ENCODE results near the gene RTEL1. TPM values are rescaled to one million over a fixed set of nuclear protein-coding genes. Genes with fewer than 3 reads are reported as not detected.

Gene RTEL1
- total RNA-seq, 2 donors from 2014 or later, result 7.3 to 50.4 TPM

- no peaks in the 10 kb centered on the region for H3K9me3 ChIP-seq
- no peaks in the 10 kb centered on the region for H3K36me3 ChIP-seq (replicated peaks in 1 of 2; ENCODE audit: insufficient read depth in 1 of 2, low read depth in 2 of 2)
- H3K27ac ChIP-seq, result peak overlapping the region in 1 of 4 donors; percentile 40
- DNase-seq, result peak in 3 of 4 donors; percentile 30 to 47 (median 43)
- 0 to 10% methylated on average over 1 to 11 of the region's 11 CpGs for WGBS, 2 donors
- intact Hi-C loops (cut with DNase I), result loop anchor here (10.0 kb wide), 1 partner anchor 83 kb away; the partner anchor contains the start of genes LIME1 and SLC2A4RG
- H3K27me3 ChIP-seq, result no peaks in the 10 kb centered on the region
- no peak for TF ChIP-seq POLR2A (IDR thresholded peaks at IDR 0.05)
- no peak overlapping the region for H3K4me3 ChIP-seq
- H3K4me1 ChIP-seq, result peaks cover 24% of the 10 kb centered on the region
- peak; percentile 13 for ATAC-seq
These were observed 6.2 kb upstream of the RTEL1 start for GRCh38 chr20:63651942-63652191.

DNA sequence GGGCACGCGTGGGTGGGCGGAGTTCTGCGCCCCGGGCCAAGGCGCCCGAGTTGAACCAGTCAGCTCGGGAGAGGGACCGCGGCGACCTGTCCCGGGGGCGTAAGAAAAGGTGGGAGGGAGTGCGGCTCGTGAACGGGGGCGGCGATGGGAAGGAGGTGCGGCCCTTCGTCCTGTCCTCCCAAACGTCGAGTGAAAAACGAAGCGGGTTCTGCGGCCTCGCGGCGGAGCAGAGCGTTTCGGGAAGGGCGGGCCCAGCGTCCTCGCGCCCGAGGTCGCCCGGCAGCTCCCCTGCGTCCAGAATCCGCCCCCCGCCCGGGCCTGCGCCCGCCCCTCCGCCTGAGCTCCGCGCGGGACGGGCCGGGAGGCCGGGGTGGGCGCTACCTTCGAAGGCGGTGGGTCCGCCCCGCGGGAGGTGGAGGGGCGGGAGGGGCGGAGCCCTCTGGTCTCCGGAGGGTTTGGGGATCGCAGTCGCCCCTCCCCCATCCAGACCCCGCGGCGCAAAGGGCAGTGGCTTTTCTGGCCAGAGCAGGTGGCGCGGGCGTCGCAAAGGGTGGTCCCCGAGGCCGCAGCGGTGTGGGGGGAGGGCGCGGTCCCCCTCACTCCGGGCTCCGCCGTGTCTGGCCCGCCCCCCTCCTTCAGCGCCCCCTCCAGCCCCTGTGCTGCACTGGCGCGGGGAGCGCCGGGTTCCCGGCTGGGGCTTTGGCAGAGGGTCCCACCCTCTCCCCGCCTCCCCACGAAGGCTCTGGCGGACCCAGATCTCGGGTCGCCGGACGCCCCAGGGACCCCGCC lies 5.7 kb upstream of the RTEL1 start:
- H3K4me1 ChIP-seq, result peaks cover 27% of the 10 kb centered on the region
- TF ChIP-seq POLR2A (IDR thresholded peaks at IDR 0.05), result no peak
- TF ChIP-seq, protein P1, sequence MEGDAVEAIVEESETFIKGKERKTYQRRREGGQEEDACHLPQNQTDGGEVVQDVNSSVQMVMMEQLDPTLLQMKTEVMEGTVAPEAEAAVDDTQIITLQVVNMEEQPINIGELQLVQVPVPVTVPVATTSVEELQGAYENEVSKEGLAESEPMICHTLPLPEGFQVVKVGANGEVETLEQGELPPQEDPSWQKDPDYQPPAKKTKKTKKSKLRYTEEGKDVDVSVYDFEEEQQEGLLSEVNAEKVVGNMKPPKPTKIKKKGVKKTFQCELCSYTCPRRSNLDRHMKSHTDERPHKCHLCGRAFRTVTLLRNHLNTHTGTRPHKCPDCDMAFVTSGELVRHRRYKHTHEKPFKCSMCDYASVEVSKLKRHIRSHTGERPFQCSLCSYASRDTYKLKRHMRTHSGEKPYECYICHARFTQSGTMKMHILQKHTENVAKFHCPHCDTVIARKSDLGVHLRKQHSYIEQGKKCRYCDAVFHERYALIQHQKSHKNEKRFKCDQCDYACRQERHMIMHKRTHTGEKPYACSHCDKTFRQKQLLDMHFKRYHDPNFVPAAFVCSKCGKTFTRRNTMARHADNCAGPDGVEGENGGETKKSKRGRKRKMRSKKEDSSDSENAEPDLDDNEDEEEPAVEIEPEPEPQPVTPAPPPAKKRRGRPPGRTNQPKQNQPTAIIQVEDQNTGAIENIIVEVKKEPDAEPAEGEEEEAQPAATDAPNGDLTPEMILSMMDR (IDR thresholded peaks at IDR 0.05), result no peak
- no peaks in the 10 kb centered on the region for H3K36me3 ChIP-seq (replicated peaks in 1 of 2; ENCODE audit: insufficient read depth in 1 of 2, low read depth in 2 of 2)
- peak overlapping the region in 1 of 2 donors; percentile 31 for H3K4me3 ChIP-seq
- DNase-seq, result peak in 1 of 4 donors; percentile 23
- ATAC-seq, result peak; percentile 6
- intact Hi-C loops (cut with DNase I), result loop anchor here (10.0 kb wide), 1 partner anchor 82 kb away; the partner anchor contains the start of genes LIME1 and SLC2A4RG
- H3K27ac ChIP-seq, result peak overlapping the region in 1 of 4 donors; percentile 28
- H3K9me3 ChIP-seq, result no peaks in the 10 kb centered on the region
- 1 to 6% methylated on average over 19 to 58 of the region's 91 CpGs for WGBS, 2 donors
- H3K27me3 ChIP-seq, result no peaks in the 10 kb centered on the region

DNA sequence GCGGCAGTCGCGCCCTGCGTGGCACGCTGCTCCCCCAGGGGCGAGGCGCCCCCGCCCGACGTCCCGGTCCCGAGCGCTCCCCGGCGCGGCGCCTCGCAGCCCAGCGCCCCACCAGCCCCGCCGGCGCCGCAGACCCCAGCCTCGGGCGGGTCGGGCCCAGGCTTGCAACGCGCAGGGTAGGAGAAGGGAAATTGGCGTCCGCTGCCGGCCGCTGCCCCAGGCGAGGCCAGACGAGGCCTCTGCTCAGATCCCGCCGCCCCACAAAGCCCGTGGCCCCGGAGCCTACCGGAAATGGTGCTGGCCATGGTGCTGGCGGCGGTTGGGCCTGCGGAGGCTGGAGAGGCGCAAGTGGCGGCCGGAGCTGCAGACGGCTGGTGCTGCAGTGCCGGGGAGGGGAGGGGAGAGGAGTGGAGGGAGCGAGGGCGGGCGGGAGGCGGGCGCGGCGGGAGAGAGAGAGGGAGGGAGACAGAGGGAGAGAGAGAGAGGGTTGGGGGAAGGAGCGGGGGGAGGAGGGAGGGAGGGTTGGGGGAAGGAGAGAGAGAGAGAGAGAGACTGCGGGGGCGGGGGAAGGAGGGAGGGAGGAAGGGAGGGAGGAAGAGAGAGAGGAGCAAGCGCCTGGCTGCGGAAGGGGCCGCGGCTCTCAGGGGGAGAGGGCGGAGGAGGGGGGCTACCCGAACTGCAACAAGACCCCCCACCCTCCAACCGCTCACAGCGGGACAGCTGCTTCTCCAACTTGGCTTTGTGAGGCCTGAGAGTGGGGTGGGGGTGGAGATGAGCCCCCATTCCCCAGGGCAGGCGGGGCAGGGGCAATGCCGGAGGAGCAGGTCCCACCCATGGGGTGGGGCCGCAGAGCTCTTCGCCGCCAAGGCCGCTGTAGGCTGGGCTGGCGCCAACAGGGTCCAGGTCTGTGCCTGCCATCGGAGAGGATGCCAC lies 4.8 kb upstream of the RTEL1 start, which contains the start of gene STMN3:
TSS of gene STMN3 (minus strand) at position 384 of the 933 bp plus-strand sequence. CDS start at position 305, 79 bp downstream.
- Histone ChIP-seq H3K36me3 (replicated peaks in 1 of 2; ENCODE audit: insufficient read depth in 1 of 2, low read depth in 2 of 2) (no peaks in the 10 kb centered on the region), H3K9me3 (no peaks in the 10 kb centered on the region), H3K27me3 (no peaks in the 10 kb centered on the region), H3K4me3 (peak within 1 kb of the TSS in 1 of 2 donors; percentile 31), H3K4me1 (peaks cover 34% of the 10 kb centered on the region), H3K27ac (peak within 1 kb of the TSS in 2 of 4 donors; percentile 49 to 53)
- peak; percentile 81 for ATAC-seq
- intact Hi-C loops (cut with DNase I), result loop anchor here (10.0 kb wide), 1 partner anchor 81 kb away; the partner anchor contains the start of genes LIME1 and SLC2A4RG
- TF ChIP-seq POLR2A (IDR thresholded peaks at IDR 0.05), result peak in 2 of 3 donors; percentile 45 to 48
- TF ChIP-seq, protein P1 (IDR thresholded peaks at IDR 0.05), result no peak
- WGBS, 2 donors, result 2 to 8% methylated on average over 17 to 48 of the region's 73 CpGs
- DNase-seq, result peak; percentile 87 to 91 (median 89)

GRCh38 chr20:63653974-63654668 lies 4.0 kb upstream of the RTEL1 start:
- WGBS, 2 donors, result 46 to 60% methylated on average over 10 to 15 of the region's 15 CpGs
- Histone ChIP-seq H3K9me3 (no peaks in the 10 kb centered on the region), H3K4me1 (peaks cover 38% of the 10 kb centered on the region), H3K27me3 (no peaks in the 10 kb centered on the region), H3K27ac (peak overlapping the region in 1 of 4 donors; percentile 53), H3K36me3 (replicated peaks in 1 of 2; ENCODE audit: insufficient read depth in 1 of 2, low read depth in 2 of 2) (no peaks in the 10 kb centered on the region), H3K4me3 (no peak overlapping the region)
- no peak for ATAC-seq
- no peak for TF ChIP-seq POLR2A (IDR thresholded peaks at IDR 0.05)
- TF ChIP-seq, protein P1 (IDR thresholded peaks at IDR 0.05), result no peak
- intact Hi-C loops (cut with DNase I), result loop anchor here (10.0 kb wide), 1 partner anchor 81 kb away; the partner anchor contains the start of genes LIME1 and SLC2A4RG
- no peak for DNase-seq

Measured in body of pancreas (tissue), 4 donors.